MM.1S (cell line): Measurements from ENCODE around the gene ZNF138.

Experiments
- EZH2 ChIP-seq: fragments of 300-600 bp; sonication (generic); optimal IDR thresholded peaks from 2 replicates; pipeline ENCODE3; 2017; ENCODE audit warnings: low read depth, mild to moderate bottlenecking, antibody characterized with exemption, low read length, mixed read lengths
- EZH2phosphoT487 ChIP-seq: fragments of 300-600 bp; sonication (generic); IDR thresholded peaks from 2 replicates; pipeline ENCODE4 v1.6.1; 2018; ENCODE audit warnings: antibody characterized with exemption, low read length
- TF ChIP-seq, protein P1 (sequence below): fragments of 300-600 bp; sonication (generic); IDR thresholded peaks from 2 replicates; pipeline ENCODE4 v1.5.1; 2016; ENCODE audit warnings: antibody characterized with exemption, low read length, mixed read lengths

DNA sequence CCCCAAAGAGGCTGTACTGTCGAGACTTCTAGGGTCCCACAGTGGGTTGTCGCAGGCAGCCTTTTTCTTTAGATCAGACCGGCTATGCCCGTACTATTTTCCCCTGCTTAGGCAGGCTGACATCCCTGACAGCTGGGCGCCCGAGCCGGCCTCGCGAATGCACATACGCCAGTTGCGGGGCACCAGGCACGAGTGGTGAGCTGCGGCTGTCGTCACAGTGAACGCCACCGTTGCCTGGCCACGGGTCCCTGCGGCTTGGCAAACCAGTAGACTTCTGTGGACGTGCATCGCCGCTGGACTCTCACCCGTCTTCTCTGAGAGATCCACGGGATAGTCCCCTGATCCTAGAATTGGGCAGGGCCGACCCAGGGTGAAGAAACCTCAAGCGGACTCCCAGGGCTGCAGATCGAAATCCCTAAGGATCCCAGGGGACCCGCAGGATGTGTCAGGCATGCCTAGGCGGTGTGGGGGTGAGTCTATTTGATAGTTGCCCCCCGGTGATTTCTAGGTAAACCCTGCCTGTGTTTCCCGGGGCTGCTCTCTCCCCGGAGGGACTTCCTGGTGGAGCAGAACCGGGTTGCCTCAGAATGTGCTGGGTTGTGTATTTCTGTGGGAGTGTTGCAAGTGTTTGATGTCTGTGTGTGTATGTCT lies 75.8 kb downstream of the ZNF138 start:
- TF ChIP-seq, protein P1, sequence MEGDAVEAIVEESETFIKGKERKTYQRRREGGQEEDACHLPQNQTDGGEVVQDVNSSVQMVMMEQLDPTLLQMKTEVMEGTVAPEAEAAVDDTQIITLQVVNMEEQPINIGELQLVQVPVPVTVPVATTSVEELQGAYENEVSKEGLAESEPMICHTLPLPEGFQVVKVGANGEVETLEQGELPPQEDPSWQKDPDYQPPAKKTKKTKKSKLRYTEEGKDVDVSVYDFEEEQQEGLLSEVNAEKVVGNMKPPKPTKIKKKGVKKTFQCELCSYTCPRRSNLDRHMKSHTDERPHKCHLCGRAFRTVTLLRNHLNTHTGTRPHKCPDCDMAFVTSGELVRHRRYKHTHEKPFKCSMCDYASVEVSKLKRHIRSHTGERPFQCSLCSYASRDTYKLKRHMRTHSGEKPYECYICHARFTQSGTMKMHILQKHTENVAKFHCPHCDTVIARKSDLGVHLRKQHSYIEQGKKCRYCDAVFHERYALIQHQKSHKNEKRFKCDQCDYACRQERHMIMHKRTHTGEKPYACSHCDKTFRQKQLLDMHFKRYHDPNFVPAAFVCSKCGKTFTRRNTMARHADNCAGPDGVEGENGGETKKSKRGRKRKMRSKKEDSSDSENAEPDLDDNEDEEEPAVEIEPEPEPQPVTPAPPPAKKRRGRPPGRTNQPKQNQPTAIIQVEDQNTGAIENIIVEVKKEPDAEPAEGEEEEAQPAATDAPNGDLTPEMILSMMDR, result no peak
- TF ChIP-seq EZH2 (no peak), EZH2phosphoT487 (no peak)
